T-helper 17 cell (primary cell): ENCODE results near the gene TUBA3E. TPM values are rescaled to one million over a fixed set of nuclear protein-coding genes. Genes with fewer than 3 reads are reported as not detected.
"Not testable (repeated sequence)": the region's sequence is repeated elsewhere in the genome, so short reads cannot be mapped to it uniquely, and the experiment has no call there.

Source experiments
- ATAC-seq: fragments of 150-1000 bp; cut with Tn5 transposase; 2 replicates; pipeline ENCODE4 v1.10.0; 2021; ENCODE audit warnings: mild to moderate bottlenecking, moderate library complexity
- DNase-seq, 3 donors: peaks; one replicate each; pipeline versions ENCODE4 v3.0.0 to v3.0.0-alpha.2; 2020 to 2021
- H3K9me3 ChIP-seq: one replicate; pipeline ENCODE4 v1.7.0; 2013; ENCODE audit warnings: low read length, mild to moderate bottlenecking; ENCODE audit not compliant: control insufficient read depth, poor library complexity, severe bottlenecking
- H3K27ac Mint-ChIP-seq: one replicate; pipeline ENCODE4 v1.8.0; 2022; ENCODE audit warnings: mild to moderate bottlenecking, moderate library complexity, mixed read lengths
- H3K27me3 Mint-ChIP-seq: one replicate; pipeline ENCODE4 v1.8.0; 2022; ENCODE audit warnings: mixed read lengths
- H3K36me3 Mint-ChIP-seq: one replicate; pipeline ENCODE4 v1.8.0; 2022; ENCODE audit warnings: low read depth, mixed read lengths
- H3K4me1 Mint-ChIP-seq: one replicate; pipeline ENCODE4 v1.8.0; 2022; ENCODE audit warnings: mild to moderate bottlenecking, mixed read lengths
- H3K4me3 Mint-ChIP-seq: one replicate; pipeline ENCODE4 v1.8.0; 2022; ENCODE audit warnings: mild to moderate bottlenecking, moderate library complexity, mixed read lengths
- total RNA-seq, 4 donors: library from RNA in 2 of 4; stranded (reverse) in 2 of 4; gene quantifications; one replicate each; pipeline ENCODE4 v1.2.3 and lab custom pipeline; 2022 to 2026

Gene TUBA3E
- total RNA-seq, 2 donors from 2014 or later, result not detected

DNA sequence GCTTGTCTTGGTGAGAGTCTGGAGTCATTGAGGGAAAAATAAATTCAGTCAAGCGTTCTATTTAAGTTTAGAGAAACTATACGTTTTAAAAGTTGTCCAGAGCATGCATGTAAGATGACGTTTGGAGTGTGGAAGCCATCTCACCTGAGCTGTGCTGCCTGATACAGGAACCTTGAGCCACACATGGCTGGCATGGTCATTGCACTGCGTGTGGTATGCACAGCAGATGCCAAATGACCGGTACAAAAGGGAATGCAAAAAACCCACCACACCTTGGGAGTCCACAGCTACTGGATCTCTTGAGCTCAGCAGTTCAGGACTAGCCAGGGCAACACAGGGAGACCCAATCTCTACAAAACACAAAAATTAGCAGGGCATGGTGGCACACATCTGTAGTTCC, 11.8 kb downstream of the TUBA3E start:
- no peak for ATAC-seq
- H3K27me3 Mint-ChIP-seq, result no peaks in the 10 kb centered on the region
- H3K36me3 Mint-ChIP-seq, result peaks cover 2% of the 10 kb centered on the region
- H3K4me3 Mint-ChIP-seq, result no peak overlapping the region
- H3K27ac Mint-ChIP-seq, result peak overlapping the region; percentile 61
- peaks cover 10% of the 10 kb centered on the region for H3K4me1 Mint-ChIP-seq
- no peak for DNase-seq
- no peaks in the 10 kb centered on the region for H3K9me3 ChIP-seq

DNA sequence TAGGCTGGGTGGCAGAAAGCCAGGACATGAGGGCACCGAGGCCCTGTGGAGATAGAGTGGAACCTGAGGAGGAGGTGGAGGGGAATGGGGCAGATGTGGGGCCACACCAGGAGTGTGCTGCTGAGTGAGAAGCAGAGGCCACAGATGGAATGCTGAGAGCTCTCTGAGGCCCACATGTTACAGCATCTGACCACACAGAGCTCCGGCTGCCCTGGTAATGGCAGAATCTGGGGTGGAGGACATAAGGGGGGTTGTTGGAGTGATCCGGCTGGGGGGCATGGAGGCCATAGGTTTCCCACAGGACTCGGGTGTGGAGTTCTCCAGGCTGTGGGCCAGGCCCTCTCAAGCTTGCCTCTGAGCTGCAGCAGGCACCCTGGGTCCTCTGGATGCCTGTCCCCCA, 12.3 kb downstream of the TUBA3E start:
- DNase-seq, result no peak
- peaks cover 2% of the 10 kb centered on the region for H3K36me3 Mint-ChIP-seq
- no peaks in the 10 kb centered on the region for H3K27me3 Mint-ChIP-seq
- peaks cover 14% of the 10 kb centered on the region for H3K4me1 Mint-ChIP-seq
- ATAC-seq, result no peak
- no peak overlapping the region for H3K4me3 Mint-ChIP-seq
- peak overlapping the region; percentile 61 for H3K27ac Mint-ChIP-seq
- H3K9me3 ChIP-seq, result no peaks in the 10 kb centered on the region

DNA sequence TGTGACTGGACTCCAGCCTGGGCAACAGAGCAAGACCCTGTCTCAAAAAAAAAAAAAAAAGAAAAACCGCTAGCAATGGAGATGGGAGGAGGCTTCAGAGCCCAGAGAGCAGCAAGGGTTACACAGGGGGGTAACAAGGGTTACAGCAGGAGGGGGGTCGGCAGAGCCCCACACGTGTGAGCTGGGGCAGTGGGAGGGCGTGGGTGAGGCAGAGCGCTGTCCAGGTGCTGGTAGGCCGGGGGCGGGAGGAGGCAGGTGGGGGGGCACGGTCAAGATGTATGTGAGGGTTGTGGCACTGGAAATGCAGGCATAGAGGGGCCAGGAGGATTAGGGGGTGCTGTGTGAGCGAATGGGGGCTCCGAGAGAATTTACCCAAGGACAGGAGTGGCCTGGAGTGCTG, 12.8 kb downstream of the TUBA3E start:
- H3K9me3 ChIP-seq, result no peaks in the 10 kb centered on the region
- Mint-ChIP-seq H3K4me1 (peaks cover 16% of the 10 kb centered on the region), H3K36me3 (peaks cover 2% of the 10 kb centered on the region), H3K27me3 (no peaks in the 10 kb centered on the region), H3K4me3 (peak overlapping the region; percentile 41), H3K27ac (peak overlapping the region; percentile 61)
- no peak for ATAC-seq
- DNase-seq, result no peak

DNA sequence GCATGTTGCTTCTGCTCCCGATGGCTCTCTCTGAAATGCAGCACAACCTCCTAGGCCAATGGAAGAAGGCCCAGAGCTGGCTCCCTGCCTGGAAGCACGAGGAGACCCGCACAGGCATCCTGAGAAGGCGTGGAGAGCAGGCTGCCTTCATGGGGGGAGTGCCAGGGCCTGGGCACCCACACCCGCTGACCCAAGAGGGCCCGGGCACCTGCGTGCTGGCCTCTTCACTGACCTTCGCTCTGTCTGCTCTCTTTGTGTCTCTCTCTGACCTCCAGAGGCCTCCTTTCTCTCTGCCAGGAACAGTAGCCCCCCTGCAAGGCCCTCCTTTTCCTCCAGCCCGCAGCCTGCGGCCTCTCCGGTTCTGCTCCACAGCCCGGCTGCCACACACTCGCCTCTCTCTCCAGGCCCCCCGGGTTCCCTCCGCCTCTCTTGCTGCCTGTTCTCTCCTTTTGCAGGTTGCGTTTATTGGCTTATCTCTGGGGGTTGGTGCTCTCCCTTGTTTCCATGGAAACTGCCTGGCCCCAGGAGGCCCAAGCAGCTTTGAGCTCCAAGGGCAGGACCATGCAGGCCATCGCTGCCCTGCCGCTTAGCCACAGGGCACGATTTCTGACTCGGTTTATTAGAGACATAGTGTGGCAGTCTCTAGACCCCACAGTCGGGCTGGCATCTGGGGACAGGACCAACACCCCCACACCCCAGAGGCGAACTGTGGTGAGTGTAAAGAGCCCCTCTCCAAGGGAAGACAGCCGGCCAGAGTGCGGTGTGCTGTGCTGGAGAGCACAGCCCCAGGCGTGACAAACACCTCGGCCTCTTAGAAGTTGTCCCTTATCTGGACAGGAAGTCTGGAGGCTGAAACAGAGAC, 14.5 kb downstream of the TUBA3E start:
- H3K4me1 Mint-ChIP-seq, result peaks cover 16% of the 10 kb centered on the region
- DNase-seq, result no peak
- H3K27ac Mint-ChIP-seq, result peak overlapping the region; percentile 86
- no peaks in the 10 kb centered on the region for H3K9me3 ChIP-seq
- ATAC-seq, result no peak
- H3K27me3 Mint-ChIP-seq, result no peaks in the 10 kb centered on the region
- peaks cover 2% of the 10 kb centered on the region for H3K36me3 Mint-ChIP-seq
- peak overlapping the region; percentile 78 for H3K4me3 Mint-ChIP-seq

DNA sequence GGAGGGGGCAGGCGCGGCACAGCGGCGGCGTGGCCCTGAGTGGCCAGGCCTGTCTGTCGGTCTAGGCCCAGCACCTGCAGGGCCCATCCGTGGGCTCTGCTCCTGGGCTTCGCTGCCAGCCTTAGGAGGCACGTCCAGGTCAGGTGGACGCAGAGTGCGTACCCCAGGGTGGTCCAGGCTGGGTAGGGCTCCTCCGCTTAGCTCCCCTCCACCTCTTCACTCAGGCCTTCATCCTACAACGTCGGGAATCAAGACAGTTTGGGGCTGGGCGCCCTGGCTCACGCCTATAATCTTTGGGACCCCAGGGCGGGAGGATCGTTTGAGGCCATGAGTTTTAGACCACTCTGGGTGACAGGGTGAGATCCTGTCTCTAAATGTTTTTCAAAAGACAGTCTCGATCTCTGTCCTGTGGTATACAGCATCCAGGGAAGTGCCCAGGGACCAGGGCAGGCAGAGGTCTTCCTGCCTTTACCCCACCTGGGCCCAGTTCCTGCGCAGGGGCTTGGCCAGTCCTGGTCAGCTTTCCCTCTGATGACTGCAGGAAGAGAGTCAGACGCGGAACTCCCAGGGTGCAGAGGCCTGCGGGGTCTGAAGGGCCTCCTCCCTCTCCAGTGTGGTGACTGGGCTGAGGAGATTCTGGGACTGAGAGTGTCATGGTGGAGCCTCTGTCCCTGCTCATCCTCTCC, 15.3 kb downstream of the TUBA3E start:
- Mint-ChIP-seq H3K4me3 (peak overlapping the region; percentile 76), H3K4me1 (peaks cover 16% of the 10 kb centered on the region), H3K27ac (peak overlapping the region; percentile 56)
- H3K27me3 Mint-ChIP-seq, ATAC-seq, DNase-seq, H3K9me3 ChIP-seq, H3K36me3 Mint-ChIP-seq: not testable (repeated sequence)

DNA sequence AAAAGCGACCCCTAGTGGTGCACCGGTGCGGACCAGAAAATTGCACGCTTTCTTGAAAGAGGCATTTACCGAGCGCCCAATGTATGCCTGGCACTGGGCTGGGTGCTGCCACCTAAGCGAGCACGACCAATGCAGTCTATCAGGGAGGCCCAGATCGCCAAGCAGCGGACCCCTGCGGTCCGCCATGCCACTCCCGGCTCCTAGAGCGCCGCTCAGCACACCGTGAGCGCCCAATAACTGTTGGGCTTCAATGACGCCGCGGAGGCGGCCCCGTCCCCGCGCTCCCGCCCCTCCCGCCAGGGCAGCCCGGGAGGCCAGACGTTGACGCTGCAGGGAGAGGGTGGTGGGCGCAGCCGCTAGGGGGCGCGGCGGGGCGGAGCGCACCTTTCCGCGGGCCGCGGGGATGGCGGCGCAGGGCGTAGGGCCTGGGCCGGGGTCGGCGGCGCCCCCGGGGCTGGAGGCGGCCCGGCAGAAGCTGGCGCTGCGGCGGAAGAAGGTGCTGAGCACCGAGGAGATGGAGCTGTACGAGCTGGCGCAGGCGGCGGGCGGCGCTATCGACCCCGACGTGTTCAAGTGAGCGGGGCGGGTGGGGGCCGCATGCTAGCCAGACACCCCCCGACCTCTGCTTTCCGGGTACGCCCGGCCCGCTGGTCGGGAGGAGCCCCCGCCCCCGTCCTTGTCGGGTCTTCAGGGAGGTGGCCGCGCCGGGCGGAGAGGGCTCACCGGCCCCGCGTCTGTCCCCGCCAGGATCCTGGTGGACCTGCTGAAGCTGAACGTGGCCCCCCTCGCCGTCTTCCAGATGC, 16.2 kb downstream of the TUBA3E start, which contains the start of gene MZT2B:
TSS of gene MZT2B (plus strand) at position 383 of the 803 bp plus-strand sequence. CDS start at position 404, 21 bp downstream.
- H3K9me3 ChIP-seq, H3K27me3 Mint-ChIP-seq, H3K36me3 Mint-ChIP-seq: not testable (repeated sequence)
- DNase-seq (peak; percentile 86 to 91 (median 86)), ATAC-seq (peak; percentile 83)
- H3K4me3 Mint-ChIP-seq, result peak within 1 kb of the TSS; percentile 87
- H3K4me1 Mint-ChIP-seq, result peaks cover 18% of the 10 kb centered on the region
- peak within 1 kb of the TSS; percentile 87 for H3K27ac Mint-ChIP-seq

DNA sequence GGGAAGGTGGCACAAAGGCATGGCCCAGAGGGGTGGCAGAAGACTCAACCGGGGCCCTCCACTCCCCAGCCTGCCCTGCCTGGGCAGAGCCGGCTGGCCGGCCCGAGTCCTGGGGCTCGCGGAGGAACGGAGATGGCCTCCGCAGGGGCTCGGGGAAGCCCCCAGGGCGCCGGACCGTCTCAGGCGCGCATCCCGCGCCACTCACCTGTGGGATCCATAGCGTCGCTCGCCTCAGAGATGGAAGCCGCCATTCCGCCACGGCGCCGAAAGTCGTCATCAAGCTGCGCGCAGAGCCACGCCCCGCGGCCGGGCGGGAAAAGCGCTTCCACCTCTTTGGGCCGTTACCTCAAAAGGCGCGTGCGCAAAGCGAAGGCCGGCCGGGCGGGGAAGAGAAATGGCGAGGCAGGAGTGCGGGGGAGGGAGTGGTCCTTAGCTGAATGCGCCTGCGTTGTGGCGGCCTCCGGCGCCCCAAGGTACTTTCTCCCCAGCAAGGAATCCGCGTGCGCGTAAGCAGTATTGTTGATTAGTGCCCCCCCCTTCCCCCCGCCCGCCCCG, 16.8 kb downstream of the TUBA3E start, which contains the start of gene SMPD4:
TSS of gene SMPD4 (minus strand) at position 278 of the 555 bp plus-strand sequence. CDS start 5,010 bp downstream, outside the sequence.
- H3K27me3 Mint-ChIP-seq, result no peaks in the 10 kb centered on the region
- ATAC-seq (peak; percentile 80), DNase-seq (peak; percentile 95 to 98 (median 97))
- H3K36me3 Mint-ChIP-seq, result peaks cover 2% of the 10 kb centered on the region
- H3K27ac Mint-ChIP-seq, result peak within 1 kb of the TSS; percentile 87
- H3K9me3 ChIP-seq, result no peaks in the 10 kb centered on the region
- peaks cover 18% of the 10 kb centered on the region for H3K4me1 Mint-ChIP-seq
- peak within 1 kb of the TSS; percentile 87 for H3K4me3 Mint-ChIP-seq

DNA sequence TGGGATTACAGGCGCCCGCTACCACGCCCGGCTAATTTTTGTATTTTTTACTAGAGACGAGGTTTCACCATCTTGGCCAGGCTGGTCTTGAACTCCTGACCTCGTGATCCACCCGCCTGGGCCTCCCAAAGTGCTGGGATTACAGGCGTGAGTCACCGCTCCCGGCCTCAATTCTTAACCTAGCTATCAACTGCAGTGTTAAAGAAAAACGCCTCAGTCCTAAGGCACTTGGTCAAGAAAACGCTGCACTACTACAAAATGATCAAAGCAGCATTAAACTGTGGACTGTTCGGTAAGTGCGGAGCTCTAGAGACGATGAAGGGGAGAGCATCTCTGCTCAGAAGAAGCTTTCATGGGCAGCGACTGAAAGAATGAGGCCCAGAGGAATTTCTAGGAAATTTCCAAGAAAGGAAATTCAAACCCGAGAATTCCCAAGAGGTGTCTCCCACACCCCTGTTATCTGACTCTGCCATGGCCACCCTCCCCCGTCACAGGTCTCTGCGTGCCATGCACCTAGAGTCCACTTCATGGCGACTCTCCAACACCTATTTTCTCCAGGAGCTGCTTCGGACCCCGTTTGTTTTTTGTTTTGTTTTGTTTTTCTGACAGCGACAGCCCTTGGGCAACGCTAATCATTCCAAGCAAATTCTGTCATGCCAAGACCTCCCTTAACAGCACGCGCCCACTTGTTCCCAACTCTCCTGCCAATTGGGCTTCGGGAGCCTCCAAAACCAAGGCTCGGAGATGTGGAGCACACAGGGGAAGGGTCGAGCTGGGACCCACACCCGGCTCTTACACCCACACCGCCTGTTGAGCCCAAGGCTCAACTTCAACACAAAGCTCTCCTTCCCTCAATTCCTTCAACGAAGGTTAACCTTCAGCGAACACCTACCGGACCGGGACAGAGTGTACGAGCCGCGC, 17.6 kb downstream of the TUBA3E start:
- not testable (repeated sequence) for ATAC-seq, H3K9me3 ChIP-seq, H3K36me3 Mint-ChIP-seq, H3K27me3 Mint-ChIP-seq, DNase-seq
- Mint-ChIP-seq H3K4me1 (peaks cover 18% of the 10 kb centered on the region), H3K27ac (peak overlapping the region; percentile 87), H3K4me3 (peak overlapping the region; percentile 87)

DNA sequence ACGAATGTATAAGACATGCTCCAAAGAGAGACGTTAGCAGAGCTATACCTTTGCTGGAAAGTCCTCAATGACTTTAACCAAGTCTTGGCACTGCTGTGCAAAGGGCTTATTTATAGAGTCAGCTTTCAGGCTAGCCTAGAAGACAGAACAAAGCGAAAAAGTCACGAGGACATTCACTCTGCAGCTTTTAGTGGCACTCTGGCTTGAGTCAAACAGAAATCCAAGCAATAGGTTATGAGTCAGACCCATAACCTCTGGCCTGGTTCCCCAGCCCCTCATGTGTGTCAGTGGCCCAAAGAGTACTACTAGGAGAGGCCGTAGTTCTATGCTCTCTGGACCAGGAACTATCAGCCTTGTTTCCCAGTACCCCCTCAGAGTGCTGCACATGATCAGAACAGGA, 23.4 kb downstream of the TUBA3E start:
- H3K27ac Mint-ChIP-seq, DNase-seq, H3K27me3 Mint-ChIP-seq, H3K36me3 Mint-ChIP-seq, H3K9me3 ChIP-seq, H3K4me3 Mint-ChIP-seq, ATAC-seq, H3K4me1 Mint-ChIP-seq: not testable (repeated sequence)

DNA sequence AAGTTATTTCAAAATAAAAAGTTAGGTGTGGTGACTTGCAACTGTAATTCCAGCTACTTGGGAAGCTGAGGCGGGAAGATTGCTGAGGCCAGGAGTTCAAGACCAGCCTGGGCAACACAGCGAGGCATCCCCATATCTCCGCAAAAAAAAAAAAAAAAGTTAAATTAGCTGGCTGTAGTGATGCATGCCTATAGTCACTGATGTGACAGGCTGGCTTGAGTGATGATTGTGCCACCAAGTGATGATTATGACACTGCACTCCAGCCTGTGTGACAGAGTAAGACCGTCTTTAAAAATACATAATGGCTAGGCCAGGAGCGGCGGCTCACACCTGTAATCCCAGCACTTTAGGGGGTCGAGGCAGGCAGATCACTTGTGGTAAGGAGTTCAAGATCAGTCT, 28.3 kb downstream of the TUBA3E start:
- no peaks in the 10 kb centered on the region for H3K9me3 ChIP-seq
- H3K4me1 Mint-ChIP-seq, result peaks cover 2% of the 10 kb centered on the region
- H3K36me3 Mint-ChIP-seq, result no peaks in the 10 kb centered on the region
- no peaks in the 10 kb centered on the region for H3K27me3 Mint-ChIP-seq
- peak overlapping the region; percentile 39 for H3K4me3 Mint-ChIP-seq
- DNase-seq (no peak), ATAC-seq (no peak)
- H3K27ac Mint-ChIP-seq, result no peak overlapping the region

DNA sequence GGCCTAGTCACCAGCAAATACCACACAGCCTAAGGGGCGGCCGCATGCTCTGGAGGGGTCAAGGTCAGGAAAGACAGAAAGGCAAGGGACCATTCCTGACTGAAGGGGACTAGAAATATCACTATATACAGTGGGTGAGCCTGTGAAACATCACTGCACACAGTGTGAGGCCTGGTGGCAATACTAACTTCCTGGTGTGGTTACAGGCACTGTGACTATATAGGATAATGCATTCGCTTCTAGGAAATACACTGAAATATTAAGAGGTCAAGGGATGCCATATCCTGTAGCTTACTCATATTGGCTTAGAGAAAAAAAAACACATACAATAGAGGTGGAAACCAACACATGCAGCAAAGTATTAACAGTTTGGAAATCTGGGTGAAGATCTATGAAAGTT, 29.1 kb downstream of the TUBA3E start:
- not testable (repeated sequence) for DNase-seq, H3K9me3 ChIP-seq, H3K4me1 Mint-ChIP-seq, H3K36me3 Mint-ChIP-seq, H3K27me3 Mint-ChIP-seq, H3K27ac Mint-ChIP-seq, H3K4me3 Mint-ChIP-seq
- ATAC-seq, result peak; percentile 30

DNA sequence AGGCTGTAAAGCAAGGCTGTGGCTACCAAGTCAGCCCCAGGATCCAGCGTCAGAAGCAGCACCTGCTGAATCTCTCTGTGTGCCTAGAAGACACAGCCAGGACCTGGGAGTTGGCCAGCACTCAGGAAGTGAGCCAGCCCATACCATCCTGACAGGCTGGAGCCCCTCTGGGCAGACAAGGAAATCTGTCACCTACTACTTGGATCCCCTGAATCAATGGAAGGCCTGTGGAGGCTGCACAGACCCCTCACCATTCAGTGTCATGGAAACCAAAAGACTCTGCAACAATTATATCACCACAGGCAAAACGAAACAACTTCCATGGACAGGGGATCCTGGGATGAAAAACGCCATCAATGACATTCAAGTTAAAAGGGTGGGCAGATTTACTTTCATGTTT, 31.6 kb downstream of the TUBA3E start:
- H3K27me3 Mint-ChIP-seq, ATAC-seq, H3K4me1 Mint-ChIP-seq, H3K27ac Mint-ChIP-seq, H3K9me3 ChIP-seq, H3K36me3 Mint-ChIP-seq, H3K4me3 Mint-ChIP-seq, DNase-seq: not testable (repeated sequence)
